ENCODE data around the gene RNASEH2A.

DNA sequence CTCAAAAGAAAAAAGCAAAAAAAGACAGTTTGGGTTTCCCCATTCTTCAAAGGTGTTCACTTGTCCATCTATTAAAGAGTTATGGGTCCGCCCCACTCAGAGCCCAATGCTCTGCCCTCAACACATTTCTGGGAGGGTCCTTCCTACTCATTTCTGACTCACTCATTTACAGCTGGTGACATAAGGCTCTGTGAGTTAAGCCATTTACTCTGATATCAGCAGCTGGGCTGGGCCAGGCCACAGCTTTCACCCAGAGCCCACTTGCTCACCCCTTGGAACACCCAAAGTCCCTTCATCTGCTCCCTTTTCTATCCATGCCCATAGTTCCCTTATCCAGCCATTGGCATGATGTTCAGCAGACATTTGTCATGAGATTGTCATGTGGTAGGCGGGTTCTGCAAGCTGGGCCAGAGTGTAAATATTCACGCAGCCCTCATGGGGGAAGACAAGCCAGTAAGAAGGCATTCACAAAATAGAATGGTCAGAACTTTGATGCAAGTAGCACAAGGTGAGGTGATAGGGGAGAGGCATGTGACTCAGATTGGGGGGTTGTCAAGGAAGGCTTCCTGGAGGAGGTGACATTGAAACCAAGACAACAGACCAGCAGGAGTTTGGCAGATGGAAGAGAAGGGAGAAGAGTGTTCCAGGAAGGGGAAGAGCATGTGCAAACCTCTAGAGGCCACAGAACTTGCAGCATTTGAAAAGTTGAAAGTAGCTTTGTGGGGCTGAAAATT is 37.8 kb downstream of the RNASEH2A start:
- TF ChIP-seq, protein P1, sequence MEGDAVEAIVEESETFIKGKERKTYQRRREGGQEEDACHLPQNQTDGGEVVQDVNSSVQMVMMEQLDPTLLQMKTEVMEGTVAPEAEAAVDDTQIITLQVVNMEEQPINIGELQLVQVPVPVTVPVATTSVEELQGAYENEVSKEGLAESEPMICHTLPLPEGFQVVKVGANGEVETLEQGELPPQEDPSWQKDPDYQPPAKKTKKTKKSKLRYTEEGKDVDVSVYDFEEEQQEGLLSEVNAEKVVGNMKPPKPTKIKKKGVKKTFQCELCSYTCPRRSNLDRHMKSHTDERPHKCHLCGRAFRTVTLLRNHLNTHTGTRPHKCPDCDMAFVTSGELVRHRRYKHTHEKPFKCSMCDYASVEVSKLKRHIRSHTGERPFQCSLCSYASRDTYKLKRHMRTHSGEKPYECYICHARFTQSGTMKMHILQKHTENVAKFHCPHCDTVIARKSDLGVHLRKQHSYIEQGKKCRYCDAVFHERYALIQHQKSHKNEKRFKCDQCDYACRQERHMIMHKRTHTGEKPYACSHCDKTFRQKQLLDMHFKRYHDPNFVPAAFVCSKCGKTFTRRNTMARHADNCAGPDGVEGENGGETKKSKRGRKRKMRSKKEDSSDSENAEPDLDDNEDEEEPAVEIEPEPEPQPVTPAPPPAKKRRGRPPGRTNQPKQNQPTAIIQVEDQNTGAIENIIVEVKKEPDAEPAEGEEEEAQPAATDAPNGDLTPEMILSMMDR (IDR thresholded peaks at IDR 0.05) = no peak
- no peak for TF ChIP-seq POLR2A (IDR thresholded peaks at IDR 0.05)

All from heart left ventricle (tissue), 13 donors.